HG03159 (cell line): ENCODE measurements around the gene MACROH2A1.

Source experiments
- ATAC-seq: cut with Tn5 transposase; IDR thresholded peaks from one replicate; pipeline ENCODE4 v1.9.1; 2021; ENCODE audit warnings: mild to moderate bottlenecking, moderate library complexity; ENCODE audit not compliant: unreplicated experiment

MACROH2A1 gene

DNA sequence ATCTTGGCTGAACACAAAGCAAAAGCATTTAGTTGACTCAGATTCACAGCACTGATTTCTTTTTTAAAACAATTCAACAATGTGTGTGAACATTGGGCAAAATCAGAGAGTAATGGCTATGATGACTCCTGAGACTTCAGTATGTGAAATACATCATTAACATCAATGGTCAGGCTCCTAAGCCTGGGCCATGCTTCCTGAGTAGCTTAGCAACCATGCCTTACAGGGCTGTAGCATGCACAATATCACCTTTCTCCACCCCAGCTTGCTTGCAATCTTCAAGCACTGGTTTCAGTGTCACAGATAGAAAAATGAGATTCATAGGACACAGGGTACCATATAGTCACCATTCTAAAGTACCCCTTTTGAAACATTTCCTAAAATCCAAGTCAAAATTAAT lies 41.3 kb downstream of the MACROH2A1 start:
- no peak for ATAC-seq

DNA sequence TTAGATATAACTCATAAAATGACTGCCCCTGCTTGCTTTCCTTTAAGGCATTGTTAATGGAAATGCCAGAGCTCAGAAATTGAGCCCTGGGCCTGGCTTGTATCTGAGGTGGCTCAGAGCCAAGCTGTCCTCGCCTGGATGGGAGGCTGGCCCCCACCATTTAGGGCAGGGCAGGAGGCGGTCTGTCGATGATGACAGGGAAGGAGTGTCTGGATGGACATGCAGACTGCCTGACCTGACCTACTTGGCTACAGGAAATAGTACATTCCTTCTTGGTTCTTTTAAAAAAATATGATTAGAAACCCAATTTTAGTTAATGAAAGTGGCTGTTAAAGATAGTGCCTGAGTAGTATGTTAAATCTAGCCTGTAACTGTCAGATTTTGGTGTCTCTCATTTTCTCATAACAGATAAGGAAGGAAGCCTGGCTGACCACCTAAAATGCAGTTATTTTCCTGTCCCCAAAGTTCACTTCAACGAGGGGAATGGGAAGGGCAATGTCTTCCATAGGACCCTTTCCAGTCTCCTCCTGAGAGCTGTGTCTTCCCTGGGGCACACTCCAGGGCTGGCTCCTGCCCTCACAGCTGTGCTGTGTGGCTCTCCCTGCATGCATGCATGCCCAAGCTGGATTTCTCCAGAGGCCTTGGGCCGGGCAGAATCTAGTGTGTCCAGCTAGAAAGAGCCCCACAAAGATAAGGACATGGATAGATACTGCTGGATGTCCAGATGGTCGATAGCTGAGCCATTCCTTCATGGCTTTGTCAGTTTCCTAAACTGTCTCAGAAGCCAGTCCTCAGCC lies 42.3 kb downstream of the MACROH2A1 start:
- no peak for ATAC-seq

DNA sequence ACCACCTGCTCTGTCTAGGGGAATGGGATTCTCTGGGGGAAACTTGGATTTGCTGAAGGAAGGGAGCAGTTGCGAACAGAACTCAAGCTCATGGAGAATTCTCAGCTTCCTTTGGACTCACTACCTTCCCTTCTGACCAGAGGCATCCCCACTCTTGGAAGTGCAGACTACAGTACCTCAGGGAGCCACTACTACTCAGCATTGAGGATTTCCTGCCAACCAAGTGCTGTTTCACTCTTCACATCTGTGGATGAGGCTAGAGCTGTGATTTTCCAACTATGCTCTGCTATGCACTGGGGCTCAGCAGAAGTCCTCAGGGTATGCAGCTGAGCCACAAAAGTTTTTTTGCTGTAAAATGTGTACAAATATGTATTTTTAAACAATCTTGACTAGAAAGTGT lies 43.9 kb downstream of the MACROH2A1 start:
- no peak for ATAC-seq

DNA sequence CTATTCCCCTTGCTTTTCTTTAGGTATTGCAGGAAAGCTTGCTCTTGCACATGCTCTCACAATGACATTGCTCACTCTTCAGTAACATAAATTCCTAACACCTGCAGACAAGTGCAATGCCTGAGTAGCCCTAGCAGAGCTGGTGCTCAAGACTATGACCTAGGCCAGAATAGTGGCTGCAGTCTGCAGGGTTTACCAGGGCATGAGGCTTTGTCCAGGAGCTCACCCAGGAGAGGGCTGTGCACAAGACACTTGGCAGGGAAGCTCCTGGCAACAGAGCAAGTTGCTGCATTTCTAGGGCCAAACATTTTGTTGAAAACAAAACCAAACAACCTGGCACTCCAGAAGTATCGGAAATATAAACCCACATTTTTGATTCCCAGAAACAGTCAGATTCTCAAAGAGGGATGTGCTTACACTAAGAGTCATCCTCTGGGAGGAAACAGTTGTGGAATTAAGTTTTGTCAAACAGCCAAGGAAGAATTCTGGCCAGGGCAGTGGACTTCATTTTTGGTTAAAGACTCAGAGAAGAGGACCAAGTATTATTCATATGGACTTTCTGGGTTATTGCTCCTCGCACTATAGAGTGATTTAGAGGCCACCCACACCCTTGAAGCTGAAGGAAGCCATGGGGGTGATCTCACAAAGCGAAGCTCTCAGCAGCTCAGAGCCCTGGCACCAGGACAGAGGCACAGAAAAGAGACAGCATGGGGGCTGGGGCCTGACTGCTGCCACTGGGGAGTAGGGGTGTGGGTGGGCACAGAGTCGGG lies 44.9 kb downstream of the MACROH2A1 start:
- ATAC-seq: no peak

DNA sequence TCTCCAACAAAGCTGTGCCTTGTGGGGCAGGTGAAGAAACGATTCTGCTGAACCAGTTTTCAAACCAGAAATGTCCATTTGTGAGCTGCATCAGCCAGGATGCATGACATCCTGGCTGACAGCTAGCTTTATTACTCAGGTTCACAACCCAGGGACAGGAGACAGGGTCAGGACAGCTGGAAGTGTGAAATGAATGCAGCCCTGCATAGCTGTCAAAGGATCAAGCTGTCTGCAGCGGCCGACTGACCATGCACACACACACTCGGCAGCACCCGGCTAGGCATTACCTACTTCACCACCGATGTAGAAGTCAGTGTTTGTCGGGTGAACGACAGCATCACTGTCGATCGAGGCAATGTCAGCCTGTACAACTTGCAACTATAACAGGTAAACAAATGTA lies 48.5 kb downstream of the MACROH2A1 start:
- no peak for ATAC-seq

DNA sequence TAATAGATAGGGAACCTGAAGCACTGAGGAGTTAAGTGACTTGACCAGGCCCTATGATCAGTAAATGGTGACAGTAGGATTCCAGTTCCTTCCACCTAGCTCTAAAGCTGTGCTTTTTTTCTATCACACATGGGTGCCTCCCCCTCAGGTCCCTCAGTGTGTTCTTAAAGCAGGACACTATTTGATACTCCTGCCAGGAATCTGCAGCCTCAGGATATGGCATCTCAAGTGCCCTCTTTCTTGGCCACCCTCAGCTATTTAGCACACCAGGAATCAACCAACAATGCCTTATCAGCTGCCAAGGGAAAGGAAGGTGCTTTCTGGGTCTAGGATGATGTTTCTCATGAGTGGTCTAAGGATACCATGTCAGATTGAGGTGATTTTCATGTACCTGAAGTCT lies 49.1 kb downstream of the MACROH2A1 start:
- no peak for ATAC-seq

DNA sequence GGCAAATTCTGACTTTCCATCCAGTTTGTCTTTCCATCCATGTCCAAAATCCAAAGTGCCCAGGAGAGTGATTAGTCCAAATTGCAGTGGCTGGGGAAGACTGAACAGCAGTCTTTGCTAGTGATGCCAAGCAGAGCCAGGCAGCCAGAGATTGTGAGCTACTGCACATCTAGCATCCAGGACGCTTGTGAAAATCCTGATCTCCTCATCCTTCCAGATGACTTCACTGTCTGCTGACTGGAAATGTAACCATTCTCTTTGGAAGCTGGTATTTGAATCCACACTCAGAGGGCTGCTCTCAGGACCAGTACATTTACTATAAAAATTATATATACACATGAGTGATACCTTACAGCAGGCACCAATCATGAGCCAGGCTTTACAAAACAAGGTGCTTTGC lies 49.6 kb downstream of the MACROH2A1 start:
- no peak for ATAC-seq

DNA sequence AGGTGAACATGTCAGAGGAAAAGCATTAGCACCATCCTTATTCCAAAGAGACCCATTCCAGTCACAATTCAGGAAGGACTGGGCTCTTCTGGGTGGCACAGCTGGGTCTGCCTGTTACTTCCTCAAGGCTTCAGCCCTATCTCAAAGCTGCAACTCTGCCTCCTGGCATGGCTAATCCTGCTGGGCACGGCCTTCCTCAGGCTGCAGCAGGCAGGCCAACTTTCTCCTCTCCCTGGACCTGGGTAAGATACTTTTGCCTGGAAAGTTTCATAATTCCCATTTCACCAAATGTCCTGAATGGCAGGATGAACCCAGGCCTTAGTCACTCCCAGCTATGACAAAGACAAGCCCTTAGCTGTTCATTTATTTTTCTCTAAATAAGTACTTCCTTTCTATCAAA lies 50.1 kb downstream of the MACROH2A1 start:
- no peak for ATAC-seq

DNA sequence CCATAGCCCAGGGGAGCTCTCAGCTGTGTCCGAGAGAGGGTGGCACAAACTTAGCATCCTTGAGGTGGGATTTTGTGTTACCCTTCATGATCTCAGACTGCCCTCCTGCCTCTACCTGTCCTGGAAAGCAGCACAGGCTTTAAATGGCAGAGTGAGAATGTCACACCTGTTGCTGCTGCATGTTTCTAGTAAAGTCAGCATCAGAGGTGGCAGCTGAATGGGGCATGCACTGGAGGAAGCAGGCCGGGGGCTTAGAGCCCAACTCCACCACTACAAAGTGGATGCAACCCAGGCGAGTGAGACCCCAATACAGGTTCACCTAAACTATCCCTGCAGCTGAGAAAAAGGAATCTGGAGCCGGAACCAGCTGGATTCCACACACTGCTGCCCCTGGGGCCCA lies 51.6 kb downstream of the MACROH2A1 start:
- ATAC-seq: no peak

DNA sequence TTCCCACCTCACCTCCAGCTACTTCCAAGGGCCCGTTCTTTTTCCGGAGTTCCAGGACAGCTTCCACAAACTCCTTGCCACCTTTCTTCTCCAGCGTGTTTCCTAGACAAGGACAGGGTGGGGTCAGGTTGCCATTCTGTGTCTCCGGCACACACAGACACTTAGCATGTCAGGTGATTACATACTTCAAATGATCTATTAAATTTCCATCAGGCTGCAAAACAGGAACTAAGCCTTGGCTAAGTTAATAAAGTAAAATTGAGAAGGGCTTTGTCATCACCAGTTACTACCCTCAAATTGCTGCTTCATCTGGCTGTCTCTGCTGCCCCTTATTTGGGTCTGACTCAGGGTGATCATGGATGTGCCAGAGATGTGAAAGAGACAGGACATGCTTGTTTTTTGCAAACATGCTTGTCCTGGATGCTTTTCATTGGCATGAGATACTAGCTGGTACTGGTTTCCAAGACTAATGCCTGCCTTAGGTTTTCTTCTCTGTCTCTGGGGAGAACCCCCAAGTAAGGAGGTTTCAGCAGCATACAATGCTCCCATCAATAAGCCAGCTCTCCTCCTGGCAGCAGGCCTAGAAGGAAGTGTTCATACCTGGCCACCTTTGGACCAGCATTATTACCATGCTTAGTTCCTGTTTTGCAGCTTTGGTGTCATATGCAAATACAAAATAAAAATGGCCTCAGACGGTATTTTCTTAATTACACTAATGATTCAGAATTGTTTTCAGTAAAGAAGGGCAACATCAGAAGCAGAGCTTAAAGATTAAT lies 52.9 kb downstream of the MACROH2A1 start:
- no peak for ATAC-seq

DNA sequence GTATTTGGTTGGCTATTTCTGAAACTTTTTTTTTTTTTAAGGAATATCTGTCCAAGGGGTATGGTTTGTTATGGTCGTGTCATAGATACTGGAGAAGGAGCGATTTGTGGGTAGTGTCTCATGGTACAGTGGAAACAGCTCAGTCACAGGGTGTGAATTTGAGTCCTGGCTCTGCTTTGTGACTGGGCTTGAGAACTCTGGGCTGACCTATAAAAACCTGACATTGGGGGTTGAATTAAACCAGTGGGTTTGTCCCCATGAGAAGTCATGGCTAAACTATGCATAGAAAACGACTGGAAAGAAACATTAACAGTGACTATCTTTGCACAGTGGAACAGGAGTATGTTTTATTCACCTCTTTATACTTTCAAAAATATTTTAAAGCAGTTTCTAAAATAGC lies 54.7 kb downstream of the MACROH2A1 start:
- ATAC-seq: no peak

DNA sequence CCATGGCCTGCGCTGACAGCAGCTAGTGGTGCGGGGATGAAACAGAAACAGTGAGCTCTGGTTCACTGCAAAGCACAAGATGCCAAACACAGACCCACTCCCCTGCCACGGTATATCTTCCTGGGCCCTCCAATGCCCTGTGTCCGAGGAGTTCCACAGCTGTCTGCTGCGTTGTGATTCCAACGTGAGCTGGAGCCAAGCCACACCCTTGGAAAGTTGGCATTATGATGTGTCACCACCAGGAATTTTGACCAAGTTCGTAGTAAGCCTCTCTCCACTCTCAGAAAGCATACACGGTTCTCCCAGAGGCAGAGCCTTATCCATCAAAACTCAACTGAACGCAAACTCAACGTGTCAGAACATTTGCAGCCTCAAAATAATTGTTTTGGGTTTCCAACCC lies 55.6 kb downstream of the MACROH2A1 start:
- ATAC-seq: no peak

DNA sequence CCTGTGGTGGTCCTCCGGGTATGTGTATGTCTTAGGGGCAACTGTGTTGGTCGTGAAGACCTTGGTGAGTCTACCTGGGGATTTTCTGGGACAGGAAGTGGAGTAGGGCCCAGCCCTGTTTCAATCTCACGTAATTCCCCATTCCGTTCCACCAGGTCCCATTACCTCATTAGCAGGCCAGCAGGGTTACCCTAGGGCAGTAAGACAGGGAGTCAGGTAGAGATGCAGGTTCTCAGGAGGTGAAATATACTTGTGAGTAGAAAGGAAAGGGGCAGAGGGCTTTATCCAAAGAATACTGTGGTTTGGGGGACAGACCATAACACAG lies 56.5 kb downstream of the MACROH2A1 start:
- ATAC-seq: no peak

DNA sequence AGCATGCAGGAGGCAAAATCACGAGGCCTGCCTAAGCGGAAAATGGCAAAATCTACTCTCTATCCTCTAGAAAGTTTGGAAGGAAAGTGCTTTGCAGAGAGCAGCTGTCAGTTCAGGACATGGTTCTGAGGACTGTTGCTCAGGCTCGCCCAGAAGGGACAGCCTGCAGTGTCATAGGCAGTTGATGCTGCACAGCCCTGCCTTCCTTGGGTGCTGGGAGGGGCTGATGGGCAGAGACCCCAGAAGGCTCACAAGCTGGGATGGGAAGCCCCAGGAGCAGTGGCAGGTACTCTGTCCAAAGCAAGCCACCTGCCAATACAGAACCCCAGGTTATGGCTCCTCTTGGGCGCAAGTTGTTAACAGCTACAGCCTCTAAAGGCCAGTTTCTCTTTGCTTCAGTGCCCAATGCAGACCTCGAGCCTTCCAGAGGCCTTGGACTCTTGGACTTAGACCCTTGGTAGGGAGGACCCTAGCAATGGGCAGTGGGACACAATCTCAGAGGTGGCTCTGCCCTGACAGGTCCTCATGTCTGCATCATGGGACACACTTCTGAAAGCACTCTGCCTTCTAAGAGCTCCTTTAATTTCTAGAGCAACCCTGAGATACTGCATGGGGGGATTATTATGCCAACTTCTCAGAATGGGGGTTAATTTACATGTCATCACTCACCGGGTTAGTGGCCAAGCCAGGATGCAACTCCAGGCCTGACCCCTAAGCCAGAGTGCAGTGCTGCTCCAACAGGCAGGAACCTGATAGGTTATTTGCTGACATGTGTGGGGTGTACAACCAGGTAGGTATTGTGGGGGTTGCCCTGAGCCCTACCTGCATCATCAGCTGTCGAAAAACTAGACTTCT lies 57.1 kb downstream of the MACROH2A1 start:
- ATAC-seq: no peak

DNA sequence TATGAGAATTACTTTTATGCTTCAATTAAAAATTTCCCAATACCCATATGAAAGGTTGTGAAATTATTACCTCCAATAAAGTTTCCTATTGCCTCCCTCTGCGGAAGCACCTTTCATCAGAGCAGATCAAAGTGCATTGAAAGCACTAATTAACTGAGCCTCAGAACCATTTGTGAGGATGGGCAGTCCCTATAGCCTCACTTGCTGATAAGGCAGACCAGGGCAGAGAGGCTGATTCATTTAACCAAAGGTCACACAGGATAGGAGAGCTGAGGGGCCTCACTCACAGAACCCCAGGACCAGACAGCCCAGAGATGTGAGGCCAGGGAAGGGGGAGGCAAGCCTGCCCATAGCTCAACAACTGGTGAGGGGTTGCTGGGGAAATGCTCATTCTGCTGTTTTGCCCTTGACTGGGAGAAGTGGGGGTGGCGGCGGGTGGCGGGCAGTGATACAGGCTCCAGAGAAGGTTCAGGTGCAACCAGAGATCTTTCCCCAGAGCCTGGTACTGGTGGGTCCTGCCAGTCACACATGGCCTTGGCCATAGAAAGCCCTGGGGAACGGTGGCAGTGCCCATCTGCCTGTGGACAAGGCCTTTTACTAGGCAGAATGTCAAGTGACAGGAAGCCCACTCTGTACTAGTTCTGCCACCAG lies 57.9 kb downstream of the MACROH2A1 start:
- no peak for ATAC-seq

DNA sequence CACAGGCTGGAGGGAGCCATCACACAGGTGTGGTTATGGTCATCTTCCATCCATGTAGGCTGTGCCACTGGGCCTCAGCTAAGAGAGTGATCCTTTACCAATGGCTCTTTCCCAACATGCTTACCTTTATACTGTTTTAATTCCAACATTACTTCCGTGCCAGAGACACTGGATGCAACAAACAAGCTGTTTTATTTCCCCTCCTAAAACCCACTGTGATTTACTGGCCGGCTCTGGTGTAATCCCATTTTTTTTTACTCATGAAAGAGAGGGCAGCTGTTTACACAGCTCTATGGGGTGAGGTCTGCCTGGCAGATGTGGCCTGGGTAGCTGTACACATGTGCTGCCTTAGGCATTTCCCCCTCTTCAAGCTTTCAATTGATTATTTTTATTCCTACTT lies 58.5 kb downstream of the MACROH2A1 start:
- ATAC-seq: no peak

DNA sequence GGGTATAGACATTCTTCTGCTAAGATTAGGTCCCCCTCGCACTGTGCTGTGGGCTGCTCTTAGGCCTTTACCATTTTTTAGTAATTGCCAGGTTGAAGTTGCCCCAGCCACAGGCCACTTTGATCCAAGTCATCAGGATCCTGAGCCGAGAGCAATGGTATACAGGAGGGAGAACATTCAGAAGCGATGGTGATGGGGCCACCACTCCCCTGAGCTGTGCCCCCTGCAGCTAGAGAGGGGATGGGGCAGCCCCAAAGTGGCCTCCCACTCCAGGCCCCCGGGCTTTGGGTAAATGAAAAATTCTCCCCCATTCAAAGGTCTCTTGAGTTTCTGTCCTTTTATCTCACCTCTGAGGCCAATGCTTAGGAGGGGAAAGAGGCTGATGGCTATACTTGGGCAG lies 59.4 kb downstream of the MACROH2A1 start:
- no peak for ATAC-seq

DNA sequence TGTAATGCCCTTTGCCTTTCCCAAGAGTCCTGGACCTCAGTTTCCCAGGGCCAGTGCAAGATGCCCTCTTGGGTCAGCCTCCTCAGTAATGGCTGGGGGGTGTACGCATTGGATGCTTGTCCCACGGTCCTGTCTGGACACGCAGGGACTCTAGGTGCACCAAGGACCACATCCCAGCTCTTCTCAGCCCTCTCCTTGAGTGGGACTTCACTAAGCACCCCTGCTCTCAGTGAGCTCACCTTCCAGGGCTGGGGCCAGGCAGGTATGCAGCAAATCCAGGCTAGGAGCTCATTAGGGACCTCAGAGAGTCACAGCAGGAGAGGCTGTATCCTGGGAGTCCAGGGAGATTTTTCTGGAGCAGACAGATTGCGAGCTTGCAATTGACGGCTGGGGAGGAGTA lies 59.8 kb downstream of the MACROH2A1 start:
- no peak for ATAC-seq

DNA sequence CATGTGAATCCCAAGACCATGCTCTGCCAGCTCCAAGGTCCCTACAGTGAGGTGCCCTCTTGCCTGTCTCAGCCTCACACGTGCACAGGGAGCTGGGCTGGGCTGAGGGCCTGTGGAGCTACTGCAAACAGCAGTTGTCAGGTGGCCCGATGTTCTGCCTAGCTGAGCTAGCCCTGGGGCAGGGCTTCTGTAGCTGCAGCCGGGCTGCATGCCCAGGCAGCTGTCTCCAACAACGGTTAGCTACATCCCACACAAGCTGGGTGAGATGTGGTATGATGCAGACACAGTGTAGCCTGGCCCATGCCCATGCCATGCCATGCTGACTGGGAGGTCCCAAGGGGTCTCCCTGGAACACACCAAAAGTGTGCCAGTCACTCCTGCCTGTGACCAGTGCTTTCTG lies 62.0 kb downstream of the MACROH2A1 start:
- ATAC-seq: no peak

DNA sequence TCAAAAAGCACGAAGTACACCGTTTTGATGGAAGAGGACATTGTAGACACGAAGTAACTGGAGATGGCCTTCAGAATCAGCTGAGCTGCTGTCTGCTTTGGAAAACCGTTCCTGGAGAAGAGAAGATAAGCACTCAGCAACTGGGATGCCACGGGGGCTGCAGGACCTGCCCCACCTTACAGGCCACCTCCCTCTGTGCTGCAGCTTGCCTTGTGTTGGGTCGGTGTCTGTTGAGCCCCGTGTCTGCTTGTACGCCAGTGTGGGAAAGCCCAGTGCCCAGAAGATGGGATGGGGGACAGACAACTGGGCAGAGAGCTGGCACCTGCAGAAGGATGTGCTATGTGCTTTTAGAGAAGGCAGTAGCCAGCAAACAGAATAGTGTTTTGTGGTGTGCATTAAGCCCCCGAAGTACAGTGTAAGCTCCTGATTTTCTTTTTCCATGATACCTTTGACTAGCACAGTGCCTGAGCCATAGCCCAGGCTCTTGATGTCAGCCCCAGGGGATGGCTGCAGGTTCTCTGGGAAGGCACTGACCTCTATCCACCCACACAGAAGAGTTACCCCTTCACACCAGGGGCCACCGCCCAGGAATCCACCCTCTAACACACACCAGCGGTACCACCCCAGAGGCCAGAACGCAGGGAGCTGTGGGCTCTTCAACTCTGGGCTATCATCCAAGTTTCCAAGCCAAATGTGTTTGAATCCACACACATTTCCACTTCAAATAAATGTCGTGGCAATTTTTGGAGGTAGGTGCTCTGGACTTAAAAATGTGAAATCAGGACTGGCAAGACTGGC lies 63.8 kb downstream of the MACROH2A1 start:
- no peak for ATAC-seq
